GM12892 (cell line): ENCODE results near the gene CNTN6.

Experiments used
- DNase-seq: peaks from one replicate; pipeline ENCODE4 v3.0.0; 2011; ENCODE audit not compliant: insufficient read length
- FAIRE-seq: peaks from 2 replicates; lab custom pipeline; 2011; peaks lifted over from hg19 to GRCh38; lab: Jason Lieb, UNC
- POLR2A ChIP-seq: IDR thresholded peaks from 2 replicates; pipeline ENCODE4 v1.6.1; 2011; ENCODE audit warnings: low read depth, low read length, control low read depth
- POLR2AphosphoS5 ChIP-seq: IDR thresholded peaks from 2 replicates; pipeline ENCODE4 v1.6.1; 2011; ENCODE audit warnings: low read depth, low read length, control low read depth
- TAF1 ChIP-seq: IDR thresholded peaks from 2 replicates; pipeline ENCODE4 v1.6.1; 2011; ENCODE audit warnings: low read depth, mild to moderate bottlenecking, control low read depth, low read length, borderline replicate concordance

Gene CNTN6

GRCh38 chr3:1292571-1293071 is 199.8 kb downstream of the CNTN6 start:
- TF ChIP-seq POLR2A (no peak), TAF1 (no peak), POLR2AphosphoS5 (no peak)
- DNase-seq (no peak), FAIRE-seq (no peak)

- no peak for FAIRE-seq
- no peak for TF ChIP-seq POLR2AphosphoS5
- TF ChIP-seq POLR2A = no peak
- TF ChIP-seq TAF1 = no peak
Measured at GRCh38 chr3:1294586-1294985, 201.8 kb downstream of the CNTN6 start.

GRCh38 chr3:1318296-1319005 is 225.6 kb downstream of the CNTN6 start:
- no peak for TF ChIP-seq TAF1
- TF ChIP-seq POLR2AphosphoS5 = no peak
- TF ChIP-seq POLR2A = no peak
- no peak for DNase-seq
- no peak for FAIRE-seq

More at GRCh38 chr3:1294586-1294985, 201.8 kb downstream of the CNTN6 start:
- DNase-seq = no peak

GRCh38 chr3:1326546-1326945 is 233.7 kb downstream of the CNTN6 start:
- FAIRE-seq (no peak), DNase-seq (no peak)
- TF ChIP-seq POLR2A = no peak
- no peak for TF ChIP-seq POLR2AphosphoS5
- TF ChIP-seq TAF1 = no peak

GRCh38 chr3:1330107-1330506 is 237.3 kb downstream of the CNTN6 start:
- DNase-seq (no peak), FAIRE-seq (no peak)
- TF ChIP-seq POLR2AphosphoS5 (no peak), POLR2A (no peak), TAF1 (no peak)

GRCh38 chr3:1346386-1346785 is 253.6 kb downstream of the CNTN6 start:
- DNase-seq = no peak
- no peak for TF ChIP-seq TAF1
- no peak for TF ChIP-seq POLR2AphosphoS5
- no peak for TF ChIP-seq POLR2A
- FAIRE-seq = no peak

GRCh38 chr3:1348547-1348946 is 255.7 kb downstream of the CNTN6 start:
- no peak for TF ChIP-seq TAF1
- TF ChIP-seq POLR2AphosphoS5 = no peak
- no peak for TF ChIP-seq POLR2A
- FAIRE-seq (no peak), DNase-seq (no peak)

GRCh38 chr3:1350885-1351284 is 258.1 kb downstream of the CNTN6 start:
- DNase-seq = no peak
- TF ChIP-seq POLR2AphosphoS5 = no peak
- no peak for TF ChIP-seq POLR2A
- TF ChIP-seq TAF1 = no peak
- FAIRE-seq = no peak

- FAIRE-seq (no peak), DNase-seq (no peak)
- no peak for TF ChIP-seq TAF1
- no peak for TF ChIP-seq POLR2A
- no peak for TF ChIP-seq POLR2AphosphoS5
Measured at GRCh38 chr3:1355691-1356090, 262.9 kb downstream of the CNTN6 start.

GRCh38 chr3:1356101-1356500 is 263.3 kb downstream of the CNTN6 start:
- FAIRE-seq = no peak
- no peak for TF ChIP-seq POLR2A
- TF ChIP-seq POLR2AphosphoS5 = no peak
- no peak for TF ChIP-seq TAF1

GRCh38 chr3:1365528-1365927 is 272.7 kb downstream of the CNTN6 start:
- no peak for TF ChIP-seq TAF1
- DNase-seq (no peak), FAIRE-seq (no peak)

More at GRCh38 chr3:1356101-1356500, 263.3 kb downstream of the CNTN6 start:
- DNase-seq = no peak

GRCh38 chr3:1374471-1374870 is 281.6 kb downstream of the CNTN6 start:
- TF ChIP-seq TAF1 (no peak), POLR2A (no peak), POLR2AphosphoS5 (no peak)
- DNase-seq = no peak
- FAIRE-seq = no peak

GRCh38 chr3:1375145-1375544 is 282.3 kb downstream of the CNTN6 start:
- DNase-seq = no peak
- FAIRE-seq = no peak
- TF ChIP-seq POLR2AphosphoS5 = no peak
- no peak for TF ChIP-seq TAF1
- no peak for TF ChIP-seq POLR2A
